Jurkat, Clone E6-1 (cell line): ENCODE results near the gene FAM107B.

Source experiments
- DNase-seq: peaks from one replicate; pipeline ENCODE4 v3.0.0-alpha.2; 2011; ENCODE audit warnings: low read depth, low spot score
- H3K4me3 ChIP-seq: 2 replicates; pipeline ENCODE4 v1.5.1; 2011; ENCODE audit warnings: mild to moderate bottlenecking, low read length, control low read depth, moderate library complexity

The FAM107B gene

GRCh38 chr10:14573666-14574261 lies 200.9 kb downstream of the FAM107B start:
- no peak for DNase-seq
- H3K4me3 ChIP-seq = no peak overlapping the region

GRCh38 chr10:14572811-14573210 lies 201.9 kb downstream of the FAM107B start:
- DNase-seq = no peak
- no peak overlapping the region for H3K4me3 ChIP-seq

- peak; percentile 82 for DNase-seq
- H3K4me3 ChIP-seq = peak overlapping the region; percentile 28
These were observed 202.7 kb downstream of the FAM107B start for GRCh38 chr10:14571866-14572507.

GRCh38 chr10:14570800-14571199 lies 203.9 kb downstream of the FAM107B start:
- DNase-seq = no peak
- no peak overlapping the region for H3K4me3 ChIP-seq

- no peak for DNase-seq
These were observed 205.2 kb downstream of the FAM107B start for GRCh38 chr10:14569274-14570060.

GRCh38 chr10:14567421-14567820 lies 207.3 kb downstream of the FAM107B start:
- no peak for DNase-seq
- H3K4me3 ChIP-seq = no peak overlapping the region

More at GRCh38 chr10:14569274-14570060, 205.2 kb downstream of the FAM107B start:
- no peak overlapping the region for H3K4me3 ChIP-seq

GRCh38 chr10:14566498-14566897 lies 208.2 kb downstream of the FAM107B start:
- H3K4me3 ChIP-seq = no peak overlapping the region
- no peak for DNase-seq

GRCh38 chr10:14565199-14565598 lies 209.5 kb downstream of the FAM107B start:
- DNase-seq = no peak
- H3K4me3 ChIP-seq = no peak overlapping the region

- DNase-seq = peak; percentile 25
- no peak overlapping the region for H3K4me3 ChIP-seq
These were observed 210.4 kb downstream of the FAM107B start for GRCh38 chr10:14564268-14564744.

- no peak overlapping the region for H3K4me3 ChIP-seq
- no peak for DNase-seq
These were observed 211.2 kb downstream of the FAM107B start for GRCh38 chr10:14563359-14563940.

GRCh38 chr10:14563076-14563336 lies 211.7 kb downstream of the FAM107B start:
- DNase-seq = no peak

GRCh38 chr10:14562218-14563075 lies 212.2 kb downstream of the FAM107B start:
- DNase-seq = peak; percentile 69

More at GRCh38 chr10:14563076-14563336, 211.7 kb downstream of the FAM107B start:
- H3K4me3 ChIP-seq = no peak overlapping the region

GRCh38 chr10:14560791-14561765 lies 213.6 kb downstream of the FAM107B start:
- no peak overlapping the region for H3K4me3 ChIP-seq
- no peak for DNase-seq

More at GRCh38 chr10:14562218-14563075, 212.2 kb downstream of the FAM107B start:
- no peak overlapping the region for H3K4me3 ChIP-seq

GRCh38 chr10:14560274-14560673 lies 214.4 kb downstream of the FAM107B start:
- DNase-seq = peak; percentile 28
- H3K4me3 ChIP-seq = no peak overlapping the region

GRCh38 chr10:14558025-14558424 lies 216.7 kb downstream of the FAM107B start:
- no peak overlapping the region for H3K4me3 ChIP-seq
- DNase-seq = no peak

GRCh38 chr10:14557567-14557966 lies 217.1 kb downstream of the FAM107B start:
- no peak for DNase-seq
- no peak overlapping the region for H3K4me3 ChIP-seq

- no peak overlapping the region for H3K4me3 ChIP-seq
- no peak for DNase-seq
These were observed 218.3 kb downstream of the FAM107B start for GRCh38 chr10:14556285-14556956.
